Inferior parietal cortex (tissue), 1 donor: ENCODE data around the gene POFUT2.

Experiments used
- DNase-seq: peaks from one replicate; pipeline ENCODE4 v3.0.0-alpha.2; 2016; ENCODE audit errors: extremely low spot score

POFUT2 gene

GRCh38 chr21:45262616-45263015 lies 25.1 kb downstream of the POFUT2 start:
- DNase-seq, result no peak

GRCh38 chr21:45262041-45262581 lies 25.6 kb downstream of the POFUT2 start:
- DNase-seq, result no peak

- no peak for DNase-seq
Observed at GRCh38 chr21:45261093-45261492, 26.6 kb downstream of the POFUT2 start.

GRCh38 chr21:45260191-45260825 lies 27.4 kb downstream of the POFUT2 start:
- no peak for DNase-seq

- DNase-seq, result no peak
Observed at GRCh38 chr21:45259206-45259840, 28.4 kb downstream of the POFUT2 start.

- DNase-seq, result no peak
Observed at GRCh38 chr21:45258466-45258865, 29.2 kb downstream of the POFUT2 start.

- DNase-seq, result no peak
Observed at GRCh38 chr21:45257673-45258341, 29.9 kb downstream of the POFUT2 start.

- peak; percentile 22 for DNase-seq
Observed at GRCh38 chr21:45256912-45257672, 30.6 kb downstream of the POFUT2 start.

GRCh38 chr21:45256021-45256911 lies 31.4 kb downstream of the POFUT2 start:
- no peak for DNase-seq

GRCh38 chr21:45255381-45256020 lies 32.2 kb downstream of the POFUT2 start:
- no peak for DNase-seq

- DNase-seq, result no peak
Observed at GRCh38 chr21:45254460-45254930, 33.2 kb downstream of the POFUT2 start.

- no peak for DNase-seq
Observed at GRCh38 chr21:45253633-45254459, 33.8 kb downstream of the POFUT2 start.

GRCh38 chr21:45253180-45253579 lies 34.5 kb downstream of the POFUT2 start:
- DNase-seq, result no peak

- no peak for DNase-seq
Observed at GRCh38 chr21:45252448-45252925, 35.2 kb downstream of the POFUT2 start.

GRCh38 chr21:45251635-45252447 lies 35.9 kb downstream of the POFUT2 start:
- DNase-seq, result no peak

- no peak for DNase-seq
Observed at GRCh38 chr21:45250914-45251634, 36.6 kb downstream of the POFUT2 start.

- no peak for DNase-seq
Observed at GRCh38 chr21:45250272-45250671, 37.4 kb downstream of the POFUT2 start.

- DNase-seq, result no peak
Observed at GRCh38 chr21:45249626-45250025, 38.1 kb downstream of the POFUT2 start.
